ENCODE results near the gene FAM131B. TPM values are rescaled to one million over a fixed set of nuclear protein-coding genes. Genes with fewer than 3 reads are reported as not detected.

Gene FAM131B
- total RNA-seq, 2 donors from 2014 or later: 1.9 to 3.6 TPM

DNA sequence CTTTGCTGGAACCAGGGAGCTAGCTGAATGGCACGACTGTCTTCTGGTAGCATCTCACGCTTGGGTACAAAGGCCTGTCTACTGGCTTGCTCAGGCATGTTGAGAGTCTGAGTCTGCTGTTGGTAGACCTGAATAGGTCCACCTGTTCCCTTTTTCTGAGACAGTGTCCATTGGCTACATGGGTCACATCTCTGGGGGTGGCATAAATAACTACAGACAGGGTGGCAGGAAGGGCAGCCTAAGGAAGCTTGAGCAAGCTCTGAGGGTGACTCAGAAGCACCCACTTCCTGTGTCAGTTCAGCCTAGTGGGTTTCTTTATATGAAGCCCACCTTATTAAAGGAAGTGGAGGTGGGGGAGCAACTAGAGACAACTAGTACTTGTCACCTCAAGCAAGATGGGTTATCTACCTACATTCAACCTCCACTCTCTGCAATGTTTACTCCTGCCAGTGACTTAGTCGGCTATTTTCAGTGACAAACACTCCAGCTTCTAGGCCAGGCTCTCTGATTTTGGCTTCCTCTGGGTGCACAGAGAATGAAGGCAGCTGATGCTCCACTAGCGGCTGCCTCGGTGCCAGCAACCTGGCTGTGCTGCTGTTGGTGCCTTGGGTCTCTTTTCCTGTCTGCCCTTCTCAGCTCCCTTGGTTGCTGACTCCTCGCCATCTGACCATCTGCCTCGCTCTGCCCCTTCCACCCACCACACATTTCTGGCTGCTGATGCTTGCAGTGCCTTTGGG lies 13.0 kb upstream of the FAM131B start:
- Mint-ChIP-seq H3K4me3 (no peak overlapping the region), H3K4me1 (peaks cover 27% of the 10 kb centered on the region), H3K27ac (no peak overlapping the region), H3K36me3 (ENCODE audit: low read depth) (no peaks in the 10 kb centered on the region), H3K27me3 (ENCODE audit: insufficient read depth) (no peaks in the 10 kb centered on the region), H3K9me3 (no peaks in the 10 kb centered on the region)
- Histone ChIP-seq H3K4me1 (ENCODE audit: control insufficient read depth, insufficient read depth, low read length) (no peaks in the 10 kb centered on the region), H3K36me3 (ENCODE audit: control insufficient read depth, insufficient read depth, low read length) (no peaks in the 10 kb centered on the region), H3K4me3 (ENCODE audit: low read length) (no peak overlapping the region), H3K9me3 (ENCODE audit: control insufficient read depth, low read length) (no peaks in the 10 kb centered on the region), H3K27ac (ENCODE audit: low read depth, low read length) (no peak overlapping the region), H3K9ac (ENCODE audit: extremely low read depth, low read length, poor library complexity, severe bottlenecking) (no peak overlapping the region), H3K27me3 (ENCODE audit: control insufficient read depth, insufficient read depth, low read length, poor library complexity, severe bottlenecking) (no peaks in the 10 kb centered on the region)
- WGBS, 2 experiments (ENCODE audit: insufficient coverage in 1 of 2, insufficient read length in 1 of 2): 92 to 93% methylated on average over 4 to 7 of the region's 7 CpGs
- TF ChIP-seq, protein P1, sequence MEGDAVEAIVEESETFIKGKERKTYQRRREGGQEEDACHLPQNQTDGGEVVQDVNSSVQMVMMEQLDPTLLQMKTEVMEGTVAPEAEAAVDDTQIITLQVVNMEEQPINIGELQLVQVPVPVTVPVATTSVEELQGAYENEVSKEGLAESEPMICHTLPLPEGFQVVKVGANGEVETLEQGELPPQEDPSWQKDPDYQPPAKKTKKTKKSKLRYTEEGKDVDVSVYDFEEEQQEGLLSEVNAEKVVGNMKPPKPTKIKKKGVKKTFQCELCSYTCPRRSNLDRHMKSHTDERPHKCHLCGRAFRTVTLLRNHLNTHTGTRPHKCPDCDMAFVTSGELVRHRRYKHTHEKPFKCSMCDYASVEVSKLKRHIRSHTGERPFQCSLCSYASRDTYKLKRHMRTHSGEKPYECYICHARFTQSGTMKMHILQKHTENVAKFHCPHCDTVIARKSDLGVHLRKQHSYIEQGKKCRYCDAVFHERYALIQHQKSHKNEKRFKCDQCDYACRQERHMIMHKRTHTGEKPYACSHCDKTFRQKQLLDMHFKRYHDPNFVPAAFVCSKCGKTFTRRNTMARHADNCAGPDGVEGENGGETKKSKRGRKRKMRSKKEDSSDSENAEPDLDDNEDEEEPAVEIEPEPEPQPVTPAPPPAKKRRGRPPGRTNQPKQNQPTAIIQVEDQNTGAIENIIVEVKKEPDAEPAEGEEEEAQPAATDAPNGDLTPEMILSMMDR (conservative IDR thresholded peaks at IDR 0.05): no peak
- DNase-seq: peak; percentile 48

DNA sequence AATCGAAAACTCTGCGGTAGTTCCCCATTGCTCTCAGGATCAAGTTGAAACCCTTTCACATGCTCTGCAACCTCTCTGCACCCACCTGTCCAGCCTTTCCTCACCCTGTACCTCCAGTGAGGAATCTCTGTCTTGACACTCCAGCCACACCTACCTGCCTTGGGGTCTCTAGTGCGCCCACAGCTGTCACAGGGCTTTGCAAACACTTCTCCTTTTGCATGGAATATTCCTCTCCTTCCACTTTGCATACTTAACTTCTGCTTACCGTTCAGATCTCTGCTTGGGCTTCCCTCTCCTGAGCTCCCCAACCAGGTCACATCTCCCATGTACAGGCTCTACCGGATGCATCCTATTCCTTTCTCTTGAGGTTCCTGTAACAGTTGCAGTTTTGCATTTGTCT lies 12.0 kb upstream of the FAM131B start:
- H3K4me1 ChIP-seq (ENCODE audit: control insufficient read depth, insufficient read depth, low read length): peaks cover 3% of the 10 kb centered on the region
- H3K4me1 Mint-ChIP-seq: peaks cover 29% of the 10 kb centered on the region
- H3K4me3 ChIP-seq (ENCODE audit: low read length): no peak overlapping the region
- no peak overlapping the region for H3K27ac Mint-ChIP-seq
- H3K9me3 Mint-ChIP-seq: no peaks in the 10 kb centered on the region
- H3K27me3 Mint-ChIP-seq (ENCODE audit: insufficient read depth): no peaks in the 10 kb centered on the region
- H3K9ac ChIP-seq (ENCODE audit: extremely low read depth, low read length, poor library complexity, severe bottlenecking): no peak overlapping the region
- no peak overlapping the region for H3K4me3 Mint-ChIP-seq
- TF ChIP-seq, protein P1 (conservative IDR thresholded peaks at IDR 0.05): no peak
- WGBS, 2 experiments (ENCODE audit: insufficient coverage in 1 of 2, insufficient read length in 1 of 2): 83 to 84% methylated on average over 4 to 5 of the region's 5 CpGs
- H3K36me3 Mint-ChIP-seq (ENCODE audit: low read depth): no peaks in the 10 kb centered on the region
- H3K9me3 ChIP-seq (ENCODE audit: control insufficient read depth, low read length): no peaks in the 10 kb centered on the region
- no peaks in the 10 kb centered on the region for H3K27me3 ChIP-seq (ENCODE audit: control insufficient read depth, insufficient read depth, low read length, poor library complexity, severe bottlenecking)
- peak; percentile 33 for DNase-seq
- H3K27ac ChIP-seq (ENCODE audit: low read depth, low read length): no peak overlapping the region
- H3K36me3 ChIP-seq (ENCODE audit: control insufficient read depth, insufficient read depth, low read length): no peaks in the 10 kb centered on the region

DNA sequence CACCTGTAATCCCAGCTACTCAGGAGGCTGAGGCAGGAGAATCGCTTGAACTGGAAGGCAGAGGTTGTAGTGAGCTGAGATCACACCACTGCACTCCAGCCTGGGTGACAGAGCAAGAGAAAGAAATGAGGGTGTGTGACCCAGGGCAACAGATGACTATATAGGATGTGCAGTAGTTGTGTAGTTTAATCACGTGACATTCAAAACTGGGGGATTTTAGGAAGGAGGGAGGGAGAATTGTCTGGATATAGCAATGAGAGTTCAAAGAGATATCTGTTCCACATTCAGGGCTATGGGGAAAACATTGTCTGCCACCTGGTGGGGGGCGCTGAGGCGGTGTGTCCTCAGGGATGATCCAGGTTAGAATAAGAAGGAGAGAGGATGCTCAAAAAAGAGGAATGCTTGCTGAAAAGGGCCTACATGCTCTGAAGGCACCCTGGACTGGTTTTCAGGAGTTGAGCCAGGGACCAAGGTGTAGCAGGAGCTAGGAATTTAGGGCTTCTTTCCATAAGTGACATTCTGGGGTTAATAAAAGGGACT lies 10.8 kb upstream of the FAM131B start:
- Histone ChIP-seq H3K36me3 (ENCODE audit: control insufficient read depth, insufficient read depth, low read length) (no peaks in the 10 kb centered on the region), H3K4me1 (ENCODE audit: control insufficient read depth, insufficient read depth, low read length) (peaks cover 3% of the 10 kb centered on the region), H3K9me3 (ENCODE audit: control insufficient read depth, low read length) (no peaks in the 10 kb centered on the region), H3K9ac (ENCODE audit: extremely low read depth, low read length, poor library complexity, severe bottlenecking) (no peak overlapping the region), H3K27ac (ENCODE audit: low read depth, low read length) (no peak overlapping the region), H3K4me3 (ENCODE audit: low read length) (no peak overlapping the region), H3K27me3 (ENCODE audit: control insufficient read depth, insufficient read depth, low read length, poor library complexity, severe bottlenecking) (no peaks in the 10 kb centered on the region)
- TF ChIP-seq, protein P1 (conservative IDR thresholded peaks at IDR 0.05): peak; percentile 68
- no peaks in the 10 kb centered on the region for H3K27me3 Mint-ChIP-seq (ENCODE audit: insufficient read depth)
- peak; percentile 78 for DNase-seq
- no peaks in the 10 kb centered on the region for H3K9me3 Mint-ChIP-seq
- H3K4me3 Mint-ChIP-seq: no peak overlapping the region
- 68 to 92% methylated on average over 4 of the region's 4 CpGs for WGBS, 2 experiments (ENCODE audit: insufficient coverage in 1 of 2, insufficient read length in 1 of 2)
- peaks cover 25% of the 10 kb centered on the region for H3K4me1 Mint-ChIP-seq
- no peak overlapping the region for H3K27ac Mint-ChIP-seq
- no peaks in the 10 kb centered on the region for H3K36me3 Mint-ChIP-seq (ENCODE audit: low read depth)

Measured in endodermal cell (in vitro differentiated cells).